NCI-H226 (cell line): ENCODE results near the gene CDYL2.
"Not testable (repeated sequence)": the region's sequence is repeated elsewhere in the genome, so short reads cannot be mapped to it uniquely, and the experiment has no call there.

Experiments used
- DNase-seq: peaks from one replicate; pipeline ENCODE4 v3.0.0-alpha.2; 2015

The CDYL2 gene

GRCh38 chr16:80742331-80742730, 62.1 kb downstream of the CDYL2 start:
- no peak for DNase-seq

GRCh38 chr16:80741724-80742123, 62.7 kb downstream of the CDYL2 start:
- DNase-seq = peak; percentile 20

- DNase-seq = peak; percentile 23
These were observed 64.9 kb downstream of the CDYL2 start for GRCh38 chr16:80739523-80739922.

GRCh38 chr16:80738521-80738920, 65.9 kb downstream of the CDYL2 start:
- no peak for DNase-seq

- DNase-seq = no peak
These were observed 68.6 kb downstream of the CDYL2 start for GRCh38 chr16:80735846-80736245.

- DNase-seq = no peak
These were observed 71.0 kb downstream of the CDYL2 start for GRCh38 chr16:80733407-80733806.

- DNase-seq = no peak
These were observed 72.5 kb downstream of the CDYL2 start for GRCh38 chr16:80731915-80732314.

- not testable (repeated sequence) for DNase-seq
These were observed 77.2 kb downstream of the CDYL2 start for GRCh38 chr16:80727066-80727763.

- no peak for DNase-seq
These were observed 78.7 kb downstream of the CDYL2 start for GRCh38 chr16:80725566-80726162.

- no peak for DNase-seq
These were observed 80.4 kb downstream of the CDYL2 start for GRCh38 chr16:80723981-80724380.

- DNase-seq = no peak
These were observed 81.3 kb downstream of the CDYL2 start for GRCh38 chr16:80723091-80723490.

GRCh38 chr16:80720804-80721371, 83.5 kb downstream of the CDYL2 start:
- DNase-seq = no peak

GRCh38 chr16:80719573-80719972, 84.8 kb downstream of the CDYL2 start:
- no peak for DNase-seq

- no peak for DNase-seq
These were observed 85.7 kb downstream of the CDYL2 start for GRCh38 chr16:80718480-80719220.

GRCh38 chr16:80717611-80718010, 86.8 kb downstream of the CDYL2 start:
- DNase-seq = no peak

- DNase-seq = no peak
These were observed 87.7 kb downstream of the CDYL2 start for GRCh38 chr16:80716564-80717139.

GRCh38 chr16:80711406-80711805, 93.0 kb downstream of the CDYL2 start:
- no peak for DNase-seq

- no peak for DNase-seq
These were observed 93.5 kb downstream of the CDYL2 start for GRCh38 chr16:80710918-80711317.

- DNase-seq = no peak
These were observed 95.6 kb downstream of the CDYL2 start for GRCh38 chr16:80708823-80709222.

- DNase-seq = no peak
These were observed 96.7 kb downstream of the CDYL2 start for GRCh38 chr16:80707686-80708085.

GRCh38 chr16:80705596-80705995, 98.8 kb downstream of the CDYL2 start:
- no peak for DNase-seq

GRCh38 chr16:80704751-80705505, 99.5 kb downstream of the CDYL2 start:
- DNase-seq = no peak
